GM19328 (cell line): Measurements from ENCODE around the gene PLPPR2.
"Not testable (repeated sequence)": the region's sequence is repeated elsewhere in the genome, so short reads cannot be mapped to it uniquely, and the experiment has no call there.

Experiments
- ATAC-seq: cut with Tn5 transposase; IDR thresholded peaks from one replicate; pipeline ENCODE4 v1.9.1; 2021; ENCODE audit warnings: mild to moderate bottlenecking, moderate library complexity; ENCODE audit not compliant: unreplicated experiment

Gene PLPPR2

DNA sequence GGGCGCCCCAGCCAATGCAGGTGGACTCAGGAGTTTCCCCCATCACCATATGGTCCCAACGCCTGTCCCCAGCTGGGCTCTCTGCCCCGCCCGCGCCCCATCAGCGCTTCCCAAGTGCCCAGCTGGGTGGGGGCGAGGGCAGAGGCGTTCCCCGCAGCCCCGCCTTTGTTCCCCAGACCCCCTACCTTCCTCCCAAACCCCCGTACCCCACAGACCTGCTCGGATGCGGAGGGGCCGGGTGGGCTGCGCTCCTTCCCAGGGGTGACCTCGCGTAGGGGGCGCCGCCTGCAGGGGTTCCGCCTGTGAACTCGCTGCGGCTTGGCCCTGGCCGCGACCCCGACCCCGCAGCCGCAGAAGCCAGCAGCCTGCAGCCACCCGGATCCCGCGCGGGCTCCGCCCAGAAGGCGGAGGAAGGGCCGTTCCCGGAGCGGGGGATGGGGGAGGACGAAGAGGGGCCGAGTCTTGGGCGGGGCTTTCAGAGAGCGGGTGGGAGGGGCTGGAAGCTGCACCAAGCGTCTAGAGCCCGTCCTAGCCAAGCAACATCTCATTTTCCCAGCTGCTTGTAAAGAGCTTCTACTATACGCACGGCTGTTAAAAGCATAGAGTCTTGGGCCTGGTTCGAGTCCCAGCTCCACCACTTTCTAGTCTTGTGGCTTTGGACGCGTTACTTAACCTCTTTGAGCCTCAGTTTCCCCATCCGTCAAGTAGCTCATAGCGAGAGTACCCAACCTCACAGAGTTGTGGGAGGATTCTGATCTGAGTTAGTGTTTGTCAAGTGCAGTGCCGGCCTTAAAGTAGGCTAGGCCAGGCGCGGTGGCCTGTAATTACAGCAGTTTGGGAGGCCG, 15.8 kb upstream of the PLPPR2 start, which contains the start of gene RAB3D:
TSS of gene RAB3D (minus strand) at position 404 of the 845 bp plus-strand sequence. CDS start 2,258 bp downstream, outside the sequence.
- peak; percentile 59 for ATAC-seq

DNA sequence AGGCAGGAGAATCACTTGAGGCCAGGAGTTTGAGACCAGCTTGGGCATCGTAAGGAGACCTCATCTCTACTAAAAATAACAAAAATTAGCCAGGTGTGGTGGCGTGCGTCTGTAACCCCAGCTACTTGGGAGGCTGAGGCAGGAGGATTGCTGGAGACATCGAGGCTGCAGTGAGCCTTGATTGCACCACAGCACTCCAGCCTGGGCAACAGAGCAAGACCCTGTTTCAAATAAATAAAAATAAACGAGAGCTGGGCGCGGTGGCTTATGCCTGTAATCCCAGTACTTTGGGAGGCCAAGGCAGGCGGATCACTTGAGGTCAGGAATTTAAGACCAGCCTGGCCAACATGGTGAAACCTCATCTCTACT, 15.1 kb upstream of the PLPPR2 start:
- not testable (repeated sequence) for ATAC-seq

DNA sequence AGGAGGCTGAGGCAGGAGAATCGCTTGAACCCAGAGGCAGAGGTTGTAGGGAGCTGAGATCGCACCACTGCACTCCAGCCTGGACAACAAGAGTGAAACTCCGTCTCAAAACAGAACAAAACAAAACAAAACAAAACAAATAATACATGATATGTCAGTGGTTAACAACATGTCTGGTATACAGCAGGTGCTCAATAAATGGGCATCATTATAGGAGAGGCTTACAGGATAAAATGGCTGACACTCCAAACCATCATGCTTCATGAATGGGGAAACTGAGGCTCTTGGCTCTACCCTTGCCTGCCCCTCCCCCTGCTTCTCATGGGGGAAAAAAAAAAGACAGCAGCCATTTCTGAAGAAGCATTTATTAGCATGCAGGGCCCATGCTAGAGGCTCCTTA, 12.8 kb upstream of the PLPPR2 start:
- no peak for ATAC-seq

DNA sequence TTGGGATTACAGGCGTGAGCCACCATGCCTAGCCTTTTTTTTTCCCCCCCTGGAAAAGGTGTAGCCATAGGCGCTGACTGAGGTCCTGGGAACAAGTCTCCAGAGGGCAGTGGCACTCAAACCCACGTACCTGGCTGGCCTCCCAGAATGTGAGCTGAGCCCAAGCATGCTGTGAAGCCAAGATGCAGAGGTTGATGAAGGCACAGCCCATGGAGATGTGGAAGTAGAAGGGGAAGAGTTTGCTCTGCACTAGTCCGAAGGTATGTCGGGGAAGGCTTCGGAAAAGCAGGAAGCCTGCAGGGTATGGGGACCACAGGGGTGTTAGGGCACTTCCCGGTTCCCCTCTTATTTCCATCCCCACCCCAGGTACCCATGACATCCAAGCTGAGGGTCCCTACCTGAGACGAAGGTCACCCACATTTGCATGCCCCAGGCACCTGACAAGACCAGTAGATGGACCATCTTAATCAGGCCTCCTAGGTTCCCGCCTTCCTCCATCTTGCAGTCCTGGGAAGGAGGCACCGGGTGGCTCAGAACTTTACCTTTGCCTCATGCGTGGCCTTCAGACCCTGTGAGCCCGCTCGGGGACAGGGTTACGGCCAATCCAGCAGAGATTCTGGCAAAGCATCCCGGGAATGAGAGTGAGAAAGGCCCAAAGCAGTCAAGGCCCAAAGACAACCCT, 10.0 kb upstream of the PLPPR2 start:
- no peak for ATAC-seq

DNA sequence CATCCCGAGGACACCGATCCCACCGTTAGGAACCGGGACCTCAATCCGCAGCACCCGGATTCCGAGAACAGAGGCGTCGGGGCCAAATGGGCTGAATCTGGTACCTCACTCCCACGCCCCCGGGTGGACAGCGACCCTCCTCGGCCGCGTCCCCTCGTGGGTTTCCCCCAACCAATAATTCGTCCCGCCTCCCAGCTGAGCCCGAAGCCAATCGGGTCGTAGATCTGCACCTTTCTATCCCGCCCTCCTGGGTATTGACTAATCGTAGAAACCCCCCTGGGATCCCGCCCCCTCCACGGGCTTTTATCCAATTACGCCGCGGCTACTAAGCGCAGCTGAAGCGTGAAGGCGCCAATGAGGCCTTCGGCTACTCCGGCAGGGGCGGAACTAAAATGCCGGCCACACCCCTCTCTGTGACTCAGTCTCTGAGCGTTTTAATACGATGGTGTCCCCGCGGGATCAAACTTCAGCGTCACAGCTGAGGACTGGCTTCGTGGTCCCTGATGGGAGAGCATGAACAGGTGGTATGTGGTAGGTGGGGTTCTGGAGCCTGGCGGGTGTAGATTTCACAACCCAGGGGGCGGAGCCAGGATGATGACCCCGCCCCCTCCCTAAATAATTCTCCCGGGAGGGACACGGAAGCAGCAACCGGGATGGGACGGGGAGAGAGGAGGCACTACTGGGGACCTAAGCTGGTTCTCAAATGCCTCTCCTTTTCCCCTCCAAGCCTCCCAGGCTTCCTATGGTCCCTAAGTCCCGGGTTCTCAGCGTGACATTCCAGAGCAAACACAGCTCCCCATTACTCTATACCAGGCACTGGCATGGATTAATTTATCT, 8.9 kb upstream of the PLPPR2 start, which contains the start of the genes CCDC159 and TMEM205:
TSS of gene CCDC159 (plus strand) at position 416 of the 837 bp plus-strand sequence. CDS start at position 504, 88 bp downstream.
TSS of gene TMEM205 (minus strand) at position 165 of the 837 bp plus-strand sequence. CDS start 649 bp downstream, outside the sequence.
- ATAC-seq, result peak; percentile 91

DNA sequence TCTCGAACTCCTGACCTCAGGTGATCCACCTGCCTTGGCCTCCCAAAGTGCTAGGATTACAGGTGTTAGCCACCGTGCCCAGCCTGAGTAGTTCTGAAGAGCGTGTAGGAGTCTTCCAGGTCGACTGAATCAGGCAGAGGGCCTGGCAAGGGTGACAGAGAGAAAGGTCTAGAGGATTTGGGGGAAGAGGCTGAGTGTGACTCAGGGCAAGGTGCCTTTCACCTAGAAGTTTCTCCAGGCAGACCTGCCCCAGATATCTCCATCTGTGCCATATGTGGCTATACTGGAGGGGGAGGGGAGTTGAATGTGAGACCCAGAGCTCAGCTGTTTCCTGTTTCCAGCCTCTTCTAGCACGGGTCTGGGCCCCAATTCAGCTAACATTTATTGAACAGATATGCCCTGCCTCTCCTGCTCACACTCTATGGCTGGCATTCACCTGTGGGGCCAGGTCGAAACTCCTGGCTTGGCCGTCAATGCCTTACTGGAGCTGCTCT, 7.6 kb upstream of the PLPPR2 start:
- ATAC-seq, result no peak

DNA sequence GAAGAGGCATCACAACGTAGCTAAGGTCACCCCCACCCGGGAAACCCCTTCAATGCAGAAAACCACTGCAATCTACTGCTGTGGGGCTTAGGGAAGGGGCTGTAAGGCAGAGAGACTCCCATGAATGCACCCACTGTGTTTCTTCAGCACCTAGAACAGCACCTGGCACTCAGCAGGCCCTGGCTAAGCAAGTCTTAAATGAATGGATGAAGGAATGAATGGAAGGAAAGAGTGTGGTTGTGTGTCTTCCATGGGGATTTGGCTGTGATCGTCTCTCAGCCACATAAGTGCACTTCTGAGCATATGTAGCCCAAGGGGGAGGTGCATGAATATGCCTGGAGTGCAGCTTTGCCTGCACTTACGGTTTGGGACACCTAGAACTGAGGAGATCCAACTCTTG, 6.1 kb upstream of the PLPPR2 start:
- no peak for ATAC-seq

GRCh38 chr19:11354102-11354501, 1.1 kb upstream of the PLPPR2 start:
- ATAC-seq, result not testable (repeated sequence)

DNA sequence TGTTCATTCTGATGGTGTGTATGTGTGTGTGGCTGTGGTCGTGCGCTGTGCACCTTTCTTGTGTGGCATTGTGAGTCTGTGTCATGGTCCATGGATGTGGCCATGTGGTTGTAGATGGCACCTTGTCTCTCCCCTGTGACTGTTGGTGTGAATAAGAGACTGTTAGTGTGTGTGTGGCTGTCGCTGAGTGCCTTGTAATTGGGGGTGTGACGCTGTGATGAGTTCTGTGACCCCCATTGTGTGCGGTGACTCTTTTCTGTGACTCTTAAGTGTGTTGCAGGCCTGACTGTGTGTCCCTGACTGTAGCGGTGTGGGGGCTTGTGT, 804 bp downstream of the PLPPR2 start:
- no peak for ATAC-seq

DNA sequence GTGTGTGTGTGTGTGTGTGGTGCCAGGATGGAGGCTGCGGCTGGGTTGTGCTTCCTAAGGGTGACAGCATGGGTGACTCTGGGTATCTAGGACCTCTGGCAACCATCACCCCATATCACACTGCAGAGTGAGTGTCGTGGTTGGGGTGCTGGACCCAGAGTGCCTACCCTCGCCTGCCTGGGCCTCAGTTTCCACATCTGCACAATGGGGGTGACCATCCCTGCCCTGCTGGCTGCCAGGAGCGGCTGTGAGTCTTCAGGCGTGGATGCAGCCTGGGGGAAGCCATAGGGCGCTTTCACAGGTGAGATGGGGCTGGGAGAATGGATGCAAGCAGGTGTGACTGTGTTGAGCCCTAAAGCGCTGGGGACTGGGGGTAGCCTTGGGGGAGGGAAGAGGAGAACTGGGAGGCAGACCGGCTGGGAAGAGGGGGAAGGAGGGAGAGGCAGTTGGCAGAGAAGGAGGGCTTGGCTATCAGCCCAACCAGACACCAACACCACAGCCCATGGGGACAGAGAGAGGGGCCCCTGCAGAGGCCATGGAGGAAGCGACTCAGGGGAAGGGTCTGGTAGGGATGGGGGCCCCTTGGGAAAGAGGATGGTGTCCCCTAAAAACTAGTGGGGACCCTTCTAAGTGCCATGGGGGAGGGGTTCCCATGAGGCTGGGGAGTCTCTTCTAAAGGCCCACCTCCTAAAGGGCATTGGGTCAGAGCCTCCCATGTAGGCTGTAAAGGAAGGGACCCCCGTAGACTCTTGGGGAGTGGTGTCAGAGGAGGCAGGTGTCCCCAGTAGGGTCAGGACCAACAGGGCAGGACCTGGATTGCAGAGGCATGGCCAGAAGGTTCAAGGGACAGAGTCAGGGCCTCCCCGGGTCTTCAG, 1.7 kb downstream of the PLPPR2 start:
- ATAC-seq, result no peak

GRCh38 chr19:11359421-11359820, 4.2 kb downstream of the PLPPR2 start:
- ATAC-seq, result no peak

DNA sequence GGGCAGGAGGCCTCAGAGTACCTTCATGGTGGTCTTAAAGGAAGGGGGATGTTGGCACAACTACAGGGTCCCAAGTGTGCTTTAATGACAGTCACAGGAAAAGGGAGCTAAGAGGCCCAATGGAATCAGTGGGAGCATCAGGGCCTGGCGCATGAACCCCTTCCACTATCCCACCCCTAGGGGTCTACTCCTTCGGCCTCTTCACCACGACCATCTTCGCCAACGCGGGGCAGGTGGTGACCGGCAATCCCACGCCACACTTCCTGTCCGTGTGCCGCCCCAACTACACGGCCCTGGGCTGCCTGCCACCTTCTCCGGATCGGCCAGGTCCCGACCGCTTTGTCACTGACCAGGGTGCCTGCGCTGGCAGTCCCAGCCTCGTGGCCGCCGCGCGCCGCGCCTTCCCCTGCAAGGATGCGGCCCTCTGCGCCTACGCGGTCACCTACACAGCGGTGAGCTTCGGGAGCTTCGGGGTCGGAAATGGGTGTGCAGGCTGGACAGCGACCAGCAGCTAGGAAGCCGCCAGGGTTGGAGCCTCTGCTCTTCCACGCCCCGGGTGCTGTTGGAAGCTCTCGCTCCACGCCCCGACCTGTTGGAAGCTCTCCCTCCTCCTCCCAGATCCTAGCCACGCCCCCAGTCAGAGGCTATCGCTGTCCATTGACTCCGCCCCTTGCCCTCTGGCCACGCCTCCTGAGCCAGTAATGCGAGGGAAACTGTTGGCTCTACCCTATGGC, 6.0 kb downstream of the PLPPR2 start:
- no peak for ATAC-seq

GRCh38 chr19:11361771-11362731, 6.8 kb downstream of the PLPPR2 start:
- no peak for ATAC-seq

DNA sequence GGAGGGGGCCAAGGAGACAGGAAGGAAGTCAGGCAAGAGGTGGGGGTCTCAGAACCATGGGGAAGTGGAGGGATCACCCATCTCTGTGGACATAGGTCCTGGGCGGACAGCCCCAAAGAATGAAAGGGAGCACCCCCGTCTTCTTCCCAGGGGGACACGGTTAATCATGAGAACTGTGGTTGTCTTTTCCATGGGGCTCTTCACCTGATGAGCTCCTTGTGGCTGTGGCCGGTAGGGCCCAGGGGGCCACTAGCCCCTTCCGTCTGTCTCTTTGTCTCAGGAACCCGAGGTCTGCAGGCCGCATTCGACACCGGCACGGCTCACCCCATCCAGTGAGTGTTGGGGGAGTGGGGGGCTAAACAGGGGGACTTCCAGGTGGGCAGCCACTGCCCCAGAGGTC, 8.6 kb downstream of the PLPPR2 start:
- ATAC-seq, result no peak

DNA sequence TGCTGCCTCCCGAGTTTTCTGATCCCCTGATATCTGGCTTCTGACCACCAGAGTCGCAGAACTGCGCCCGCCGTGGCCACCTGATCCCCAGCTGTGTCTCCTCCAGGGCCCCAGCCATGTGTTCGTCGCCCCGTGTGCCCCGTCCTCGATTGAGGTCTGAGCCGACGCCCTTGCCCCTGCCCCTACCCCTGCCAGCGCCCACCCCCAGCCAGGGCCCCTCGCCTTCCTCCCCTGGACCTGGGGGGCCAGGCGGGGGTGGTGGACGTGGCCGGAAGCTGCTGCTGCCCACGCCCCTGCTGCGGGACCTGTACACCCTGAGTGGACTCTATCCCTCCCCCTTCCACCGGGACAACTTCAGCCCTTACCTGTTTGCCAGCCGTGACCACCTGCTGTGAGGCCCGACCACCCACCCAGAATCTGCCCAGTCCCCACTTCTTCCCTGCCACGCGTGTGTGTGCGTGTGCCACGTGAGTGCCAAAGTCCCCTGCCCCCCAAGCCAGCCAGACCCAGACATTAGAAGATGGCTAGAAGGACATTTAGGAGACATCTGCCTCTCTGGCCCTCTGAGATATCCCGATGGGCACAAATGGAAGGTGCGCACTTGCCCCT, 9.2 kb downstream of the PLPPR2 start:
- ATAC-seq, result no peak

DNA sequence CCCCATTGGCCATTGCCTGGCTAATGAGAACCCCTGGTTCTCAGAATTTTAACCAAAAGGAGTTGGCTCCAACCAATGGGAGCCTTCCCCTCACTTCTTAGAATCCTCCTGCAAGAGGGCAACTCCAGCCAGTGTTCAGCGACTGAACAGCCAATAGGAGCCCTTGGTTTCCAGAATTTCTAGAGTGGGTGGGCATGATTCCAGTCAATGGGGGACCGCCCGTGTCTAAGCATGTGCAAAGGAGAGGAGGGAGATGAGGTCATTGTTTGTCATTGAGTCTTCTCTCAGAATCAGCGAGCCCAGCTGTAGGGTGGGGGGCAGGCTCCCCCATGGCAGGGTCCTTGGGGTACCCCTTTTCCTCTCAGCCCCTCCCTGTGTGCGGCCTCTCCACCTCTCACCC, 9.7 kb downstream of the PLPPR2 start:
- ATAC-seq, result no peak

- ATAC-seq, result no peak
Observed at GRCh38 chr19:11365557-11366117, 10.4 kb downstream of the PLPPR2 start.

- ATAC-seq, result no peak
Observed at GRCh38 chr19:11367528-11367927, 12.3 kb downstream of the PLPPR2 start.
